ENCODE measurements around the gene MAP3K2.

MAP3K2 gene

GRCh38 chr2:127278959-127279358 is 108.8 kb downstream of the MAP3K2 start:
- no peak for DNase-seq

GRCh38 chr2:127277028-127277427 is 110.7 kb downstream of the MAP3K2 start:
- no peak for DNase-seq

- no peak for DNase-seq
Measured at GRCh38 chr2:127275789-127276188, 112.0 kb downstream of the MAP3K2 start.

GRCh38 chr2:127275356-127275755 is 112.4 kb downstream of the MAP3K2 start:
- no peak for DNase-seq

GRCh38 chr2:127270663-127271062 is 117.1 kb downstream of the MAP3K2 start:
- DNase-seq: no peak

- no peak for DNase-seq
Measured at GRCh38 chr2:127261804-127262406, 125.9 kb downstream of the MAP3K2 start.

GRCh38 chr2:127259355-127259754 is 128.4 kb downstream of the MAP3K2 start:
- no peak for DNase-seq

- no peak for DNase-seq
Measured at GRCh38 chr2:127256866-127257265, 130.9 kb downstream of the MAP3K2 start.

- DNase-seq: no peak
Measured at GRCh38 chr2:127256381-127256780, 131.4 kb downstream of the MAP3K2 start.

- DNase-seq: no peak
Measured at GRCh38 chr2:127255721-127256120, 132.1 kb downstream of the MAP3K2 start.

GRCh38 chr2:127255146-127255545 is 132.6 kb downstream of the MAP3K2 start:
- no peak for DNase-seq

GRCh38 chr2:127254386-127254981 is 133.3 kb downstream of the MAP3K2 start:
- DNase-seq: no peak

All from activated CD4-positive, alpha-beta T cell treated with anti-CD3 and anti-CD28 coated beads, Interleukin-2, amount 50 U/mL, for 1 hour (primary cell).